ENCODE results near the gene LMF1.
"Not testable (repeated sequence)": the region's sequence is repeated elsewhere in the genome, so short reads cannot be mapped to it uniquely, and the experiment has no call there.

The LMF1 gene

DNA sequence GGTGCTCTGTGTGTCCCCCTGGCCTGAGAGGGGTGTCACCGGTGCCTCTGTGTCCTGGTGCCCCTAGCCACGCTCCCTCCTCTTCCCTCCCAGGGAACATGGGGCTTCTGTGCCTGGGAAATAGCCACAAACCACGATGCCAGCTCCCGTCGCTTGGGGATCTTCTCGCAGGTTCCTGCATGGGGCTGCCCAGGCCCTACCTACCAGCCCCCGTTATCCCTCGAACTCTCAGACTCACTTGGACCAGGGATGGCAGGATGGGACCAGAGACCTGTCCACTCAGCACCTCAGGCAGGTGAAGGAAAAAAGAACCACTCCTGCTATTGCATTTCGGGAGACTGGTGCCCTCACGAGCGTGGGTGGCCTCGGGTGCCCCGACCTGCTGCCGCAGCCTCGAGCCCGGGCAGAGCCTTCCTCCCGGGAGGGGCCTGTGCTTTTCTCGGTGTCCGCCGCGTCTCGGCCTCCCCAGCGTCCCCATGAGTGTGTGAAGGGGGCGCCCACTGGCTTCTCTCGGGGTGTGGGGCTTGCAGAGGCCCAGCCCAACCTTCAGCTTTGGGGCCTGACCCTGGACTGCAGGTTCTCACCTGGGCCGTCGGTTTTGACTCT is 129.2 kb downstream of the LMF1 start:
- DNase-seq = no peak

DNA sequence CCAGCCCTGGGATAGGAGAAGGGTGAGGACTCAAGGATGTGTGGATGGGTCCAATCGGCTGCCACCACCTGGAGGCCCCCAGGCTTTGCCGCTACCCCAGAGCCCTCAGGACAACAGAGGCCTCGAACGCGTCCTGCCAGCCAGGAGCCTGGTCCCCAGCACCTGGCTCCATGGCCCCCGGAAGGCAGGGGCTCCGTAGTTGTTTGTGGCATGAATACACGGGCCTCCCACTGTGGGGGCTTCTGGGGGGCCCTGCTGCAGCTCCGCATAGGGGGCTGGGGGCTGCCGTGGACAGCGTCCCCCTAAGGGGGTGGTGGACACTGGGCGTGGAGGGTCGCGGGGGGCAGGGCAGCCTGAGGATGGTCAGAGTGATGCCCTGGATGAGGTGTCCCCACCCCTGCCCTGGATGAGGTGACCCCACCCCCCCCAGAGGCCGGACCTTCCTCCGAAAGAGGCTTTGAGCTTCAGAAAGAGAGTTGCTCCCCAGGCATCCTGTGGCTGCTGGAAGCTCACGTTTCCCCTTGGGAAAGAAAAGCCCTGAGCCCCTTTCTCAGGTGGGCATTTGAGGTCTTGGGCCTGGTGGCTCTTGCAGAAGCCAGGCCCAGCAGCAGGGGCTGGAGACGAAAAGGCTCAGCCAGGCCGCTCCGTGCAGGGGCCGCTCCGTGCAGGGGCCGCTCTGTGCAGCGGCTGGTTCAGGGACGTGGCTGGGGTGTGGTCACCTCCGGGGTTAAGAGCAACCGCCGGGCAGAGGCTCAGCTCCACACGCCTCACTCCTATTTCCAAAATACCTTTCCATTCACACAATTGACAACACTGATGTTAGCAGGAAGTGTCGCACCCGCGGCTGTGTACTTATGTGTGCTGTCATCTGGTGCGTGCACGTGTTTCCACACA is 130.0 kb downstream of the LMF1 start:
- no peak for DNase-seq

DNA sequence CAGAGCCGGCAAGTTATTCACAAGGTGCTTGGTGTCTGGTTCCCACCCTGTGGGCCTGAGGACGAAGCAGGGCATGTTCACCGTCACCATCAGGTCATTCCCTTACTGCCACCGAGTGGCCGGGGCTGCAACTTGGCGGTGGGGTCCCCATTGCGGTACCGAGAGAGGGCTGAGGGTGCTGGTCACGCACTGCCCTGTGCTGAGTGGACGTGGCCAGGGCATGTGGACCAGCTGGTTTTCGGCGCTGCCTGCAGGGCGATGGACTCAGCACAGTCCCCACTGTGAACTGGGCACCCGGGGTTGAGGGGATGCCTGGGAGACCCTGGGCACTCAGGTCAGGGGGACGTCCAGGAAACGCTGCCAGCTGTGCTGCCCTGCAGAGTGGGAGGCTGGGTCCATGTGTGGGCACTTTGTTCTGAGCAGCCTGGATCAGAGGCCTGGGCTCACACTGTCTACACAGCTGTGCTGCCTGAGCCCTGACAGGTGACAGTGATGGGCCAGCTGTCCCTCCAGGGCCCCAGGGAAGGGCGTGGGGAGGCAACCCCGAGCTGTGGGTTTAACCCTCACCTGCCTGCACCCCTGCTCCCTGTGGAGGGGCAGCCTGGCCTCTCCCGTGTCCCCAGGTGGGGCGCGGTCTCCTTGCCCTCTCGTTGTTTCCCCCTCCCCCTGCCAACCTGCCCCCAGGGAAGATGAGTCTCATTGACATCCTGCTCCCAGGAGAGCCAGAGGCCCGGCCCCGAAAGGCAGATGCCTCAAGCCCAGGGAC is 131.0 kb downstream of the LMF1 start:
- DNase-seq = no peak

DNA sequence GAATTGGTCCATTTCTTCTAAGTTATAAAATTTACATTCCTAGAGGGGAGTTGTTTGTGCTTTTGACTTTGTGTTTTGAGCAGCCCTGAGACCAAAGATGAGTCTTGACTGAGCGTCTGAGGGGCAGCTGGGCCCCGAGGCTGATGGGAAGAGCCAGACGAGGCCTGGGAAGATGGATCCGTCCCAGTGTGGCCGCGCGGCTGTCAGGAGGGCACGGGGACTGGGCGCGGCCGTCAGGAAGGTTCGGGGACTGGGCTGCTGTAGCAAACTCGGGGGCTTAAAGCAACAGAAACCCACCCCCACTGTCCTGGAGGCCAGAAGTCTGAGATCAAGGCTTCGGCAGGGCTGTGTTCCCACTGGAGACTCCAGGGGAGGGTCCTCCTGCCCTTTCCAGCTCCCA is 132.0 kb downstream of the LMF1 start:
- no peak for DNase-seq

DNA sequence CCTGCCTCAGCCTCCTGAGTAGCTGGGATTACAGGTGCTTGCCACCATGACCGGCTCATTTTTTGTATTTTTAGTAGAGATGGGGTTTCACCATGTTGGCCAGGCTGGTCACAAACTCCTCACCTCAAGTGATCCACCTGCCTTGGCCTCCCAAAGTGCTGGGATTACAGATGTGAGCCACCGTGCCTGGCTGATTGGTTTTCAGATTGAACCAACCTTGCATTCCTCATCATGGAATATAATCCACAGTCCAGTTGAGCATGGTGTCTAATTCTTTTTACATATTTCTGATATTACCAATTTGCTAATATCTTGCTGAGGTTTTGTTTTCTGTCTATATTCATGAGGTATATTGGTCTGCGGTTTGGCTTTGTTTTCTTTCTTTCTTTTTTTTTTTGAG is 134.0 kb downstream of the LMF1 start:
- not testable (repeated sequence) for DNase-seq

DNA sequence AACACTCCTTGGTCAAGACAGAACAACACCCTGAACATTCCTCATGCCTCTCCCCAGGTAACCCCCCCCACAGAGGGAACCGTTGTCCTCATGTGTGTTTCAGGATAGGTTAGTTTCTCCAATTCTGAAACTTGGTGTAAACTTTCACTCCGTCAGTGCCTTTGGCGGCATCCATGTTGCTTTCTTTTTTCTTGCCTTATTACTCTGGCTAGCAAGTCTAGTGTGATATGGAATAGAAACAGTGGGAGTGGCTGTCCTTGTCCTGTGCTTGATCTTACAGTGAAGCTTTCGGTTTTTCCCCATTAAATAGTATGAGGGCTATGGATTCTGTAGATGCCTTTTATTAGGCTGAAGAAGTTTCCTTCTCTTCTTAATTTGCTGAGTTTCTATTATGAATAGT is 134.6 kb downstream of the LMF1 start:
- DNase-seq = no peak

DNA sequence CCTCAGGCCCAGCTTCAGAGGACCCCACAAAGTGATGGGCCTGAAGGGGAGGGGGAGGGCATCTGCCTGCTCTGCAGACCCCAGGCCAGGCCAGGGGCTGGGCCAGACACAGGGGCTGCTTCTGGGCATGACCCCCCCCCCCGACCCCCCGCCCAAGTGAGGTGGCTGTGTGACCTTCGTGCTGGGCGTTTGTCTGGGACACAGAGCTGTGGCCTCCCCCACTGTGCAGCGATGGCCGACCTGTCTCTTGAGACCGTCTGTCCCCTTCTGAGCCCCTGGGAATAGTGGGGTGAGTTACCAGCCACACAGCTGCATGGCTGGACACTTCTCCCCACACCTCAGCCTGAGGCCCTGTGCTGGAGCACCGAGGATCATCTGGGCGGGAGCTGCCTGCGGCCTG is 135.4 kb downstream of the LMF1 start:
- DNase-seq = no peak

DNA sequence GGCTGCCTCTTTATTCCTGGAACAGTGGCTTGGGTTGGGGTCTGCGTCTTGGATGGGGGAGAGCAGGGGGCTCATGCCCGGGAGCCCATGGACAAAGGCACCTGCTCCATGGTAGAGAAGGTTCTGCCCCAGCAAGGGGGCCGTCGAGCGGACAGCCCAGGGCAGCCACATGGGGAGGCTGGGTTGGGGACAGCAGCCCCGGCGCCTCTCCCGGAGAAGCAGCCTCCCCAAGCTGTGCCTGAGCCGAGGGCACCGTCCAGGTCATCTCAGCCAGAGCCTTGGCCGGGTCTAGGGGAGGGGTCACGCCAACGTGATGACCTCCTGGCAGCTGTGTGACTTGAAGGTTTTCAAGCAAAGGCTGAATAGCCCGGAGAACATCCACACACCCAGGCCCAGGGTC is 137.4 kb downstream of the LMF1 start:
- DNase-seq = no peak

DNA sequence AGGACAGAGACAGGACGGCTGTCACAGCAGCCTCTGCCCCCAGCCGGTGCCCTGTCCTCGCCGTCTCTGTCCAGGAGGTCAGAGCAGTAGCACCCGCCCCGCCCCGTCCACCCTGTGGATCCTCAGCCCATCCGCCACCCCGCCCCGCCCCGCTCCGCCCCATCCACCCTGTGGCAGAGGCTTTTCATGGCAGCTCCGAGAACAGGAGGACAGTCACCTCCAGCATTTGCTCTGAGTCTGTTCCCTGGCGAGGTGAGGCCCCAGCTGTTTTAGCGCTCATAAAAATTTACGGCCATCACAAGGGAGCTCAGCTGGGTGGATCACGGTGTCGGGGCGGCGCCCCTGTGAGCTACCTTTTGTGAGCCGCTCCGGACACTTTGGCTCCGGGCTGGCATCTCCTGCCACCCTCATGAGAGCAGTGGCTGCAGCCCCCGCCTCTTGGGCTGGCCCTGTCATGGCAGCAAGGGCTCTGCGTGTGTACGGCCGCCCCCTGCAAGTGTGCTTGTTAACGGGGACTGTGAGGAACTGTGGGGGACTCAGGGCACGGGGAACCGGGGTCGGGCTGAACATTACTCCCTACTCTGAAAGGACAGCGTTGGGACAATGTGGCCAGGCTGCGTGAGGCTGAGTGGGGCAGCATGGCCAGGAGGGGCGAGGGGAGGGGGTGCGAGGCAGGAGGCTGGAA is 138.0 kb downstream of the LMF1 start:
- no peak for DNase-seq

DNA sequence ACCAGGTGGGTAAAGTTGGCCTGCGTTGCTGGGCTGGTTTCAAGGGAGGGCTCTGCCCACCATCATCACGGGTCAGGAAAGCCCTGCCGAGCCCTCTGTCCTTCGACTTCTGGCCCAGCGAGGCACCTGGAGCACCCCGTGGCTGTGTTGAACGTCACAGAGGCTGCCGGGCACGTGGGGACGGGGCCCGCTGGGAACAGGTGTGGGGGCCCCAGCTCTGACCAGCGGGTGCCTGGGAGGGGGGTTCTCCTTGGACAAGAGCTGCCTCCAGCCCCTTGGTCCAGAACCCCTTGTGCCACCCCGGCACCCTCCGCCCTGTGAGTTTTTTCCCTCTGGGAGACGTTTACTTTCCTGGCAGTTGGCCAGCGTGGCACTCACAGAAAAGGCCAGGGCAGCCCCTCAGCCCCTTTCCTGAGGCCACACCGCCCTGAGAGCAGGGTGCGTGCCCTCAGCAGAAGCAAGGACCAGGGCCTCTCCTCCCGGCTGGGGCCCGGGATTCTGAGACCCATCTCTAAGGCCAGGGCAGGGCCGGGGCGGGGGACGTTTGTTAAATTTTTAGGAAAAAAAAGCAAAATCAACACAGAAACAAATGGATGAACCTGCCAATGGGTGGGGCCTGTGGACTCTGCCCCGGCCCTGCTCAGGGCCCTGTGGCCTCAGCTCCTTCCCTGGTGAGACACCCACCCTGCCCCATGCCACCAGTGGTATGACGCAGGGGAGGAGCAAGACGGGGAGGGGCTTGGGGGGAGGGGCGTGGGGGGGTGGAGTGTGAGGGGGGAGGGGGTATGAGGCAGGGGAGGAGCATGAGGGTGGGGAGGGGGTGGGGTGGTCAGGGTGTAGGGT is 139.0 kb downstream of the LMF1 start:
- DNase-seq = no peak

DNA sequence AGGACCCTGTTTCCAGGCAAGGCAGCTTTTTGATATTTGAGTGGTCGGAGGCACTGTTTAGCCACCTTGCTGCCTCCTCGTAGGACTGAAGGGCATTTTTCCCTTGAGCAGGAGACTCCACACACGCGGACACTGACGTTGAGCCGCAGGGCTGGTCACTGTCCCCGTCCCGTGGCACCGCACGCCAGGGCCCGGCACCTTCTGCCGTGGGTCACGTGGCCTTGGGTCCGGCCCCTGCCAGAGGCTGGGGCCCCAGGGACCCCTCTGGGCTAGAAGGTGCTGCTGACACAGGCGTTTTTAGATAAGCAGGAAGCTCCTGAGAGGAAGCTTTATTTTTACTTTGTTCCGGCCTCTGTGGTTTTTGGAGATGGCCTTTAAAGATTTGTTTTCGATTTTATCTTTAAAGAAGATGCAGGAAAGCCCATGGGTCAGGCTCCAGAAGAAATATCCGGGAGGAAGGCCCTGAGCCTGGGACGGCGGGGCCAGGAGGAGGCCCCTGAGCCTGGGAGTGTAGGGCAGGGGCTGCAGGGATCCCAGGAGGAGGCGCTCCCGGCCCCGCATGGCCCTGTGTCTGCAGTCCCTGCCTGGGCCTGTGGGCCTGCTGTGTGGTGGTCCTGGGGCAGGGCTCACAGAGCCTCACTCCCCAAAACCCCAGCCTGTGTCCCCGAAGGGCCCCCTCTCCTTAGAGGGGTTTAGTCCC is 139.8 kb downstream of the LMF1 start:
- DNase-seq = no peak

DNA sequence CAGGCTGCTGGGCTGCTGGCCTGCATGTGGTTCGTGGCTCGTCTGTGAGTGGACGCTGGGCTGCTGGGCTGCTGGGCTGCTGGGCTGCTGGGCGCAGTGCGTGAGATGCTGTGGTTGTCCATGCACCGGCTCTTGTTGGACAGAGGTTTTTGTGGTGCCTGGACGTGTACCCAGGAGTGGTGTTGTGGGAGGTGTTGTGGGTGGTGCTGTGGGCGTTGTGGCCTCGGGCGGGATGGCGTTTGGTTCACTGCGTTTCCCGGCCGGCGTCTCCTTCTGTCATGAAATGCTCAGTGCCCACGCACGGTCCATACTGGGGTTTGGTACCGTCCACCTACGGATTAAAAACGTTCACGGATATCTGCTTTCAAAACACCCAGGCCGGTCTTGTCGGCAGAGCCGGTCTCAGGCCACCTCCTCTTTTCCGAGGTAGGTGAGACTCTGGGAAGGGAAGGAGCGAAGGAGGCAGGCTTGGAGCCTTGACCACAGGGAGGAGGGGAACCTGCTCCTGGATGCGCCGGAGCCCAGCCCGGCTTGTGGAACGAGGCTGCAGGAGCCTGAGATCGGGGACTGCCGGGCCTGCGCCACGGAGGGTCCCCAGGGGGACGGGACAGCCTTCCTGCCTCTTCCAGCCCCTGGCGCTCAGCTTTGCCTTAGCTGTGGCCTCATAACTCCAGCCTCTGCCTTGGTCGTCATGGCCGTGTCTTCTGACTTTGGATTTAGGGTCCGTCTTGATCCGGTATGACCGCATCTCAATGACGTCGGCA is 140.5 kb downstream of the LMF1 start:
- DNase-seq = no peak

DNA sequence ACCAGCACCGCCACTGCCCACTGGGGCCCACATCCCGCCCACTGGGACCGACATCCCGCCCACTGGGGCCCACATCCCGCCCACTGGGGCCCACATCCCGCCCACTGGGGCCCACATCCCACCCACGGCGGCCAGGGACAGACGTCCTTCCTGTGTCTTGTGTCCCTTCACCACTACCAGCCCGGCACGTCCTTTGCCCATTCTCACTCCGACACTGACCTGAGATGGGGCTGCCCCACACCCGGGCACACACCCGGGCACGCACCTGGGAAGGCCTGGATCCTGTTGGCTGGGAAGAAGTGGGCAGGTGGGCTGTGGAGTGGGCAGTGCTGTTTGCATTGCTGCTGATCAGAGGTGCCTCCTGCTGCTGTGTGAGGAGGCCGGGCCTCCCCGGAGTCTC is 141.9 kb downstream of the LMF1 start:
- DNase-seq = no peak

DNA sequence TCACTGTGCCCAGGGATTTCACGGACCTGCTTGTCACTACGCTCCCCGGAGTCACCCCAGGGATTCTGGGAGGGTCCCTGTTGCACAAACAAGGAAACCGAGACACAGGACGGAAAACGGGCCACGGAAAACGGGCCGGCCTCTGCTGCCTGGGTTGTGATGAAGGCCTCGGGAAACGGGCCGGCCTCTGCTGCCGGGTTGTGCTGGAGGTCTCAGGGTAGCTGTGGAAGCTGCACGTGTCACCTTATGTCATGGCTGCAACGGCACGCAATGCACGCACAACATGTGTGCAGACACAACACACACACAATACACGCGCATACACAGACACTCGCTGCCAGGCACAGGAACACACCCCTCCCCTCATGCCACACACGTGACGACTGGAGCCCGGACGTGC is 143.3 kb downstream of the LMF1 start:
- DNase-seq = no peak

DNA sequence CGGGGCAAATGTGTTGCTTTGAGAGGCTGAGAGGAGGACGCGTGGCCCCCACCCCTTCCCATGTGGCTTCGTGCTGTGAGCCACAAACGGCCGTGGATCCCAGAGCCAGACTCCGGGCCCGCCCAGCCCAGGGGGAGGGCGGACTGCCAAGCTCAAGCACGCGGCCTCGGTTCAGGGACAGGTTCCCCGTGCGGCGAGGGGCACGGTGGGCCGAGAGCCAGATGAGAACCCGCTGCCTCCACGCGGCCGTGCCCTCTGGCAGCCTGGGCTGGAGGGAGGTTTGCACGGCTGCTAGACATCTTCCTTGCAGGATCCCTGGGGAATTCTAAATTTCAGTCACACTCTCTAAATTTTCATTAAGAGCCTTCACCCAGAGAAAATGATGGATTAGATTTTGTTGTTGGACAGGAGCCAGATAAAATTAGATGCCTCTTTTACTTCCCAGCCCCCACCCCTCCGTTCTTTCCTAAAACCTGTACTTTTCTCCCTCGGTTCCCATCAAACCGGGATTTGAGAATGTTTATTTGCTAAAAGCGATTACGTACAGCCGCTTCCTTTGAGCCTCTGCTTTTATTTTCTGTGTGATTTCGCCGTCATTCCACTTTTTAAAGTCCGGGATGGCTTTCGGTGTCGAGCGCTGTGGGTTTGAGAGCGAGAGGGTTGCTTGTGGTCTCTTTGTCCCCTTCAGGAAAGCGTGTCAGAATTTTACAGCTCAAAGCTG is 145.3 kb downstream of the LMF1 start:
- DNase-seq = no peak

DNA sequence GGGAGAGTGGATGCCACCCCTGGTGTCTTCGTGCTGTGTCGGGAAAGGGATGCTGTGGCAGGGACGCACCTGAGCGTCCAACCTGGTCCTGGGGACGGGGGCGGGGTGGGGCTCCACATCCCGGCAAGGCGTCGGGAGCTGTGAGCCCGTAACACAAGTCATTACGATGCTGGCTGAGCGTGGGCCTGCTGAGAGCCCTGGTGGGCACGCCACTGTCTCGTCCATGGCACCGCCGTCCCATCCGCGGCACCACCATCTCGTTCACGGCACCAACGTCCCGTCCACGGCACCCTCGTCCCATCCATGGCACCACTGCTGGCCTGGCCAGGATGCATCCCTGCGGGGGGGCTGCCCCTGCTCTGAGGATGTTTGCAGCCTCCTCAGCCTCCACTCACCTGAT is 146.2 kb downstream of the LMF1 start:
- DNase-seq = no peak

DNA sequence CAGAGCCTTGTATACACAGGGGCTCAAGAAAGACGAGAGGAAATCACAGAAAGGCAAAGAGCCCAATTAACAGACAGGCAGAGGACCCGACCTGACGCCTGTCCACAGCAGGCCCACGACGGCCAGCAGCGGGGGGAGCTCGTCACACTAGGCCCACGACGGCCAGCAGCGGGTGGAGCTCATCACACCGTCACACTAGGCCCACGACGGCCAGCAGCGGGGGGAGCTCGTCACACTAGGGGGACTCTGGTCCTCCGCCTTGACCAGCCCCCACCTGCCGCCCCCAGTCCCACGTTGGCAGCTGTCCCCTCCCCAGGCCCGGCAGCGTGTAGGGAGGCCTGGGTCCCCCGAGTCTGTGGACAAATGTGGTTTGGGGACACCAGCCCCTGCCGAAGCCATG is 146.6 kb downstream of the LMF1 start:
- DNase-seq = no peak

DNA sequence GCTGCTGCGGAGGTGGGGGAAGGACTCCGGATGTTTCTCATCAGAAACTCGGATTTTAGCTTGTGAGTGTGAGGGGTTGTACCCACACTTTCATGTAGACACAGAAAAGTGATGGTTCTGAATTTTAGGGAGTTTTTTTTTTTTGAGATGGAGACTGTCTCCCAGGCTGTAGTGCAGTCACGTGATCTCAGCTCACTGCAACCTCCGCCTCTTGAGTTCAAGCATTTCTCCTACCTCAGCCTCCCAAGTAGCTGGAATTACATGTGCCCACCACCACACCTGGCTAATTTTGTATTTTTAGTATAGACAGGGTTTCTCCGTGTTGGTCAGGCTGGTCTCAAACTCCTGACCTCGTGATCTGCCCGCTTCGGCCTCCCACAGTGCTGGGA is 147.9 kb downstream of the LMF1 start:
- no peak for DNase-seq

DNA sequence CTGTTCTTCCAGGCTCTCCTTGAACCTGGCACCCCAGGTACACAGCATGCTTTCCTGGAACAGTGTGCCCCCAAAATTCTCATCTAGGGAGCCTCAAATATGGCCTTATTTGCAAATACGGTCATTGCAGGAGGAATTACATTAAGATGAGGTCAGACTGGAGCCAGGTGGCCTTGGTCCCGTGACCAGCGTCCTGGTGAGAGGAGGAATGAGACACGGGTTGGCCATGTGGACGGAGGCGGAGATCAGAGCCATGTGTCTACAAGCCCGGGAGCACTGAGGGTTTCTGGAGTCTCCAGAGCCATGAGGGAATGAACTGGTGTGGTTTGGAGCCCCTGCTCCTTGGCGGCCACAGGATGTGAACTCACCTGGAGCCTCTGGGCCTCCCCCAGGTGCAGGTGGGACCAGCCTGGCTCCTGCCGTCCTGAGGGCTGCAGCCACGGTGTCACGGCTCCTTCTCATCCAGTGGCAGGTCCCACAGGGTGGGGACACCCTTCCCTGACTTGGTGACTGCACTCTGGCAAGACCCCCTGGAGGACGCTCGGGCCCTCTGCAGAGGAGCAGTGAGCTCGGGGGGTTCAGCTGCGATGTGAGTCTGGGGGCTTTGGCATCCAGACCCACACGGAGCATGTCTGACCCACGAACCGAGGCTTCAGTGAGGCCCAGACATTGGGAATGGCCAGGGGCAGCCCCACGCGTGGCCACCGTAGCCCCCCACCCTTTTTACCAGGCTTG is 148.4 kb downstream of the LMF1 start:
- no peak for DNase-seq

DNA sequence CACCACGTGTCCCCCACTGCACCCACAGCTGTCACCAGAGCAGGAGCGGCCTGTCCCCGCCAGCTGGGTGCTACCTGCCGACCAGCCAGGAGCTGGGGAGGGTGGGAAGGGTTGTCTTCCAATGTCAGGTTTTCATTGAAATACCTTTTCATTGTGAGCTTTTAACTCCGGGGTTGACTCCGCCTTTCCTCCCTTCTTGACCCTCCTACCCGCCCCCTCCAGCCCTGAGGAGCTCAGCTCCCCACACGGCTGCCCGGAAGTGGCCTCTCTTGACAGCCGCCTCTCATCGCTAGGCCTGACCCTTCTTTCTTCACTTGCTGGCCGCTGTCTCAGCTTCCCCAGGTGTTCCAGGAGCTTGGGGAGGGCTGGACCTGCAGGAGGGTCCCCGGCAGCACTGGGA is 149.0 kb downstream of the LMF1 start:
- no peak for DNase-seq
